A549 (cell line): ENCODE data around the gene TM4SF1.

Experiments
- CTCF ChIP-seq: fragments of >200 bp; sonication (Bioruptor Twin); formaldehyde crosslinking; IDR thresholded peaks from 3 replicates; pipeline ENCODE4 v1.5.1; 2016
- ZNF302 ChIP-seq: fragments of 250-450 bp; sonication (Bioruptor Pico); IDR thresholded peaks from 2 replicates; pipeline ENCODE4 v1.9.0; 2021; ENCODE audit warnings: inconsistent platforms, mild to moderate bottlenecking, moderate library complexity

- TF ChIP-seq ZNF302 (CRISPR knock-in tag) (no peak), CTCF (no peak)
Observed at GRCh38 chr3:149384167-149384566, 6.7 kb upstream of the TM4SF1 start.
